ENCODE data around the gene CMC4. TPM values are rescaled to one million over a fixed set of nuclear protein-coding genes. Genes with fewer than 3 reads are reported as not detected.

Gene CMC4
- polyA plus RNA-seq, 2 of the 4 experiments (the other 2 are of a cell fraction): 15.1 to 16.9 TPM

- TF ChIP-seq NR3C1 (IDR thresholded peaks at IDR 0.05) (no peak), CHD4 (IDR thresholded peaks at IDR 0.05; ENCODE audit: borderline replicate concordance) (no peak), MAFK (IDR thresholded peaks at IDR 0.05; ENCODE audit: partially characterized antibody) (no peak), RNF2 (IDR thresholded peaks at IDR 0.05; ENCODE audit: borderline replicate concordance, low read depth) (no peak), HOXA7 (CRISPR knock-in tag; IDR thresholded peaks at IDR 0.05) (no peak), TFCP2L1 (CRISPR knock-in tag; IDR thresholded peaks at IDR 0.05) (no peak), BHLHE40 (IDR thresholded peaks at IDR 0.05; ENCODE audit: low read depth, low read length) (no peak), SREBF2 (IDR thresholded peaks at IDR 0.05) (no peak), BCL3 (IDR thresholded peaks at IDR 0.05) (no peak), CTCF (IDR thresholded peaks at IDR 0.05) (no peak), PHF8 (IDR thresholded peaks at IDR 0.05; ENCODE audit: borderline replicate concordance, low read depth) (no peak), JUN (IDR thresholded peaks at IDR 0.05) (no peak), MAZ (IDR thresholded peaks at IDR 0.05; ENCODE audit: borderline replicate concordance, low read depth, low read length) (no peak)
- TF ChIP-seq, protein P1, sequence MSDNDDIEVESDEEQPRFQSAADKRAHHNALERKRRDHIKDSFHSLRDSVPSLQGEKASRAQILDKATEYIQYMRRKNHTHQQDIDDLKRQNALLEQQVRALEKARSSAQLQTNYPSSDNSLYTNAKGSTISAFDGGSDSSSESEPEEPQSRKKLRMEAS (IDR thresholded peaks at IDR 0.05): no peak
- H3K4me2 ChIP-seq: no peak within 1 kb of the TSS
- H3K27ac ChIP-seq: no peak within 1 kb of the TSS
- peaks cover 13% of the 10 kb centered on the region; the same call in 2 of the 3 replicates for H3K4me1 ChIP-seq
- H3K4me3 ChIP-seq: no peak within 1 kb of the TSS
- DNase-seq (ENCODE audit: low read depth in 1 of 2, low spot score in 1 of 2) (no peak), ATAC-seq (no peak), FAIRE-seq (no peak)
- ChIA-PET CTCF (interaction anchor here (1.4 kb wide), 2 partner anchors 35 to 42 kb away, joined by 3 read pairs; no protein-coding TSS in a partner anchor), POLR2A (no interaction called here)
- 33% methylated on average over 1 of the region's 1 CpG for WGBS (ENCODE audit: missing lambda C conversion rate)
- no peaks in the 10 kb centered on the region for H3K9me3 ChIP-seq
Measured at GRCh38 chrX:155022585-155022984, 48.4 kb downstream of the CMC4 start, which contains the start of gene F8. F8 (minus strand) TSS chrX:155022723; CDS start chrX:155022552, 171 bp downstream.

GRCh38 chrX:155020591-155020990, 50.3 kb downstream of the CMC4 start:
- Histone ChIP-seq H3K4me2 (no peak overlapping the region), H3K4me1 (peaks cover 8% of the 10 kb centered on the region; the same call in 1 of the 3 replicates), H3K27ac (no peak overlapping the region), H3K4me3 (no peak overlapping the region), H3K9me3 (no peaks in the 10 kb centered on the region)
- ChIA-PET CTCF (no interaction called here), POLR2A (no interaction called here)
- no peak for TF ChIP-seq HOXB13 (CRISPR knock-in tag; IDR thresholded peaks at IDR 0.05; ENCODE audit: low read depth)
- no peak for TF ChIP-seq BCL3 (IDR thresholded peaks at IDR 0.05)
- no peak for TF ChIP-seq RFX5 (IDR thresholded peaks at IDR 0.05)
- FAIRE-seq (no peak), ATAC-seq (no peak), DNase-seq (ENCODE audit: low read depth in 1 of 2, low spot score in 1 of 2) (no peak)
- 89% methylated on average over 3 of the region's 3 CpGs for WGBS (ENCODE audit: missing lambda C conversion rate)

Other genes starting within 250 kb of the CMC4 start
- not detected in 2 replicates for gene SMIM9, start 236.5 kb downstream of the CMC4 start, polyA plus RNA-seq (2011; rRNA removed)
- gene SMIM9, start 236.5 kb downstream of the CMC4 start, polyA plus RNA-seq (2017; fragmentation: RNase III; extraction: RNeasy Plus Mini Kit Qiagen cat#74134 plus additional on column Dnase treatment): not detected in 3 replicates
- gene F8A1, start 184.8 kb downstream of the CMC4 start, polyA plus RNA-seq (2011; rRNA removed): 16.8 and 32.5 TPM in 2 replicates
- 40.2 to 52.2 TPM (median 44.5 TPM) in 3 replicates for gene F8A1, start 184.8 kb downstream of the CMC4 start, polyA plus RNA-seq (2017; fragmentation: RNase III; extraction: RNeasy Plus Mini Kit Qiagen cat#74134 plus additional on column Dnase treatment)
- gene F8, start 48.4 kb downstream of the CMC4 start, polyA plus RNA-seq (2011; rRNA removed): 6.4 and 6.9 TPM in 2 replicates
- gene F8, start 48.4 kb downstream of the CMC4 start, polyA plus RNA-seq (2017; fragmentation: RNase III; extraction: RNeasy Plus Mini Kit Qiagen cat#74134 plus additional on column Dnase treatment): 4.3 to 6.1 TPM (median 4.7 TPM) in 3 replicates
- gene FUNDC2, start 44.3 kb downstream of the CMC4 start, polyA plus RNA-seq (2011; rRNA removed): 159 and 190 TPM in 2 replicates
- gene FUNDC2, start 44.3 kb downstream of the CMC4 start, polyA plus RNA-seq (2017; fragmentation: RNase III; extraction: RNeasy Plus Mini Kit Qiagen cat#74134 plus additional on column Dnase treatment): 63.5 to 73.0 TPM (median 66.5 TPM) in 3 replicates
- 31.9 and 38.0 TPM in 2 replicates for gene MTCP1, start within 50 bp of the CMC4 start, polyA plus RNA-seq (2011; rRNA removed)
- gene MTCP1, start within 50 bp of the CMC4 start, polyA plus RNA-seq (2017; fragmentation: RNase III; extraction: RNeasy Plus Mini Kit Qiagen cat#74134 plus additional on column Dnase treatment): 12.2 to 13.9 TPM (median 12.3 TPM) in 3 replicates
- 37.3 and 42.0 TPM in 2 replicates for gene BRCC3, start 372 bp upstream of the CMC4 start, polyA plus RNA-seq (2011; rRNA removed)
- 42.9 to 44.1 TPM (median 43.3 TPM) in 3 replicates for gene BRCC3, start 372 bp upstream of the CMC4 start, polyA plus RNA-seq (2017; fragmentation: RNase III; extraction: RNeasy Plus Mini Kit Qiagen cat#74134 plus additional on column Dnase treatment)
- 86.8 and 105 TPM in 2 replicates for gene VBP1, start 145.3 kb upstream of the CMC4 start, polyA plus RNA-seq (2011; rRNA removed)
- 70.9 to 77.6 TPM (median 74.3 TPM) in 3 replicates for gene VBP1, start 145.3 kb upstream of the CMC4 start, polyA plus RNA-seq (2017; fragmentation: RNase III; extraction: RNeasy Plus Mini Kit Qiagen cat#74134 plus additional on column Dnase treatment)
- 4.1 and 4.4 TPM in 2 replicates for gene RAB39B, start 193.4 kb upstream of the CMC4 start, polyA plus RNA-seq (2011; rRNA removed)
- gene RAB39B, start 193.4 kb upstream of the CMC4 start, polyA plus RNA-seq (2017; fragmentation: RNase III; extraction: RNeasy Plus Mini Kit Qiagen cat#74134 plus additional on column Dnase treatment): 0.57 to 0.71 TPM (median 0.59 TPM) in 3 replicates

Data from A549 (cell line).